ENCODE results near the gene NRXN2. TPM values are rescaled to one million over a fixed set of nuclear protein-coding genes. Genes with fewer than 3 reads are reported as not detected.

The NRXN2 gene
- polyA plus RNA-seq, 1 experiment: 0.20 TPM

GRCh38 chr11:64581057-64581523, 141.9 kb downstream of the NRXN2 start:
- no peak for DNase-seq (ENCODE audit: low read depth)
- no peak for TF ChIP-seq CTCF (IDR thresholded peaks at IDR 0.05; ENCODE audit: insufficient read depth, low read depth, low read length)
- POLR2A ChIA-PET: no interaction called here
- CTCF ChIA-PET: no interaction called here
- Histone ChIP-seq H3K36me3 (ENCODE audit: control insufficient read depth, insufficient read depth, low read length) (no peaks in the 10 kb centered on the region), H3K4me3 (ENCODE audit: low read depth, low read length) (no peak overlapping the region), H3K27me3 (ENCODE audit: control insufficient read depth, insufficient read depth, low read length) (peaks cover 9% of the 10 kb centered on the region)

GRCh38 chr11:64580412-64580811, 142.6 kb downstream of the NRXN2 start:
- CTCF ChIA-PET: interaction anchor here (0.8 kb wide), 1 partner anchor 91 kb away, joined by 4 read pairs; no protein-coding TSS in a partner anchor
- POLR2A ChIA-PET: no interaction called here
- no peak for TF ChIP-seq CTCF (IDR thresholded peaks at IDR 0.05; ENCODE audit: insufficient read depth, low read depth, low read length)
- no peak for DNase-seq (ENCODE audit: low read depth)
- Histone ChIP-seq H3K4me3 (ENCODE audit: low read depth, low read length) (no peak overlapping the region), H3K27me3 (ENCODE audit: control insufficient read depth, insufficient read depth, low read length) (peaks cover 9% of the 10 kb centered on the region), H3K36me3 (ENCODE audit: control insufficient read depth, insufficient read depth, low read length) (no peaks in the 10 kb centered on the region)

- POLR2A ChIA-PET: no interaction called here
Measured at GRCh38 chr11:64577202-64577601, 145.8 kb downstream of the NRXN2 start.

GRCh38 chr11:64572143-64572542, 150.9 kb downstream of the NRXN2 start:
- DNase-seq (ENCODE audit: low read depth): no peak
- TF ChIP-seq CTCF (IDR thresholded peaks at IDR 0.05; ENCODE audit: insufficient read depth, low read depth, low read length): no peak
- ChIA-PET POLR2A (no interaction called here), CTCF (no interaction called here)
- H3K36me3 ChIP-seq (ENCODE audit: control insufficient read depth, insufficient read depth, low read length): no peaks in the 10 kb centered on the region
- peaks cover 5% of the 10 kb centered on the region for H3K27me3 ChIP-seq (ENCODE audit: control insufficient read depth, insufficient read depth, low read length)
- H3K4me3 ChIP-seq (ENCODE audit: low read depth, low read length): no peak overlapping the region

More at GRCh38 chr11:64577202-64577601, 145.8 kb downstream of the NRXN2 start:
- TF ChIP-seq CTCF (IDR thresholded peaks at IDR 0.05; ENCODE audit: insufficient read depth, low read depth, low read length): no peak
- CTCF ChIA-PET: no interaction called here
- Histone ChIP-seq H3K36me3 (ENCODE audit: control insufficient read depth, insufficient read depth, low read length) (no peaks in the 10 kb centered on the region), H3K4me3 (ENCODE audit: low read depth, low read length) (no peak overlapping the region), H3K27me3 (ENCODE audit: control insufficient read depth, insufficient read depth, low read length) (peaks cover 9% of the 10 kb centered on the region)
- DNase-seq (ENCODE audit: low read depth): no peak

GRCh38 chr11:64571410-64572091, 151.4 kb downstream of the NRXN2 start:
- CTCF ChIA-PET: no interaction called here
- Histone ChIP-seq H3K27me3 (ENCODE audit: control insufficient read depth, insufficient read depth, low read length) (peaks cover 5% of the 10 kb centered on the region), H3K4me3 (ENCODE audit: low read depth, low read length) (no peak overlapping the region), H3K36me3 (ENCODE audit: control insufficient read depth, insufficient read depth, low read length) (no peaks in the 10 kb centered on the region)
- TF ChIP-seq CTCF (IDR thresholded peaks at IDR 0.05; ENCODE audit: insufficient read depth, low read depth, low read length): no peak
- DNase-seq (ENCODE audit: low read depth): no peak
- POLR2A ChIA-PET: no interaction called here
